H9 (cell line): Measurements from ENCODE around the gene METTL26. TPM values are rescaled to one million over a fixed set of nuclear protein-coding genes. Genes with fewer than 3 reads are reported as not detected.

Experiments
- DNase-seq: peaks from one replicate; pipeline ENCODE4 v3.0.0-alpha.2; 2017
- H2AFZ ChIP-seq: one replicate; pipeline ENCODE4 v1.6.1; 2013; ENCODE audit warnings: mild to moderate bottlenecking, low read length, control low read depth, moderate library complexity
- H2AK5ac ChIP-seq: 2 replicates; pipeline ENCODE4 v1.6.1; 2013; ENCODE audit warnings: low read length, control low read depth, mixed read lengths; ENCODE audit not compliant: insufficient read length
- H2BK120ac ChIP-seq: one replicate; pipeline ENCODE4 v1.6.1; 2013; ENCODE audit warnings: low read depth, mild to moderate bottlenecking, low read length, control low read depth, inconsistent platforms; ENCODE audit not compliant: poor library complexity, severe bottlenecking
- H2BK12ac ChIP-seq: 2 replicates; pipeline ENCODE4 v1.6.1; 2013; ENCODE audit warnings: low read length, control low read depth, mixed read lengths, low read depth; ENCODE audit not compliant: insufficient read length
- H2BK15ac ChIP-seq: 2 replicates; pipeline ENCODE4 v1.6.1; 2013; ENCODE audit warnings: low read depth, low read length, control low read depth
- H2BK20ac ChIP-seq: one replicate; pipeline ENCODE4 v1.6.1; 2013; ENCODE audit warnings: low read depth, mild to moderate bottlenecking, low read length, control low read depth, inconsistent platforms; ENCODE audit not compliant: poor library complexity, severe bottlenecking
- H2BK5ac ChIP-seq: 2 replicates; pipeline ENCODE4 v1.6.1; 2013; ENCODE audit warnings: low read length, control low read depth, mixed read lengths; ENCODE audit not compliant: insufficient read length
- H3K14ac ChIP-seq: 2 replicates; pipeline ENCODE4 v1.6.1; 2013; ENCODE audit warnings: low read length, control low read depth; ENCODE audit not compliant: insufficient read depth
- H3K18ac ChIP-seq: 2 replicates; pipeline ENCODE4 v1.6.1; 2013; ENCODE audit warnings: low read depth, mild to moderate bottlenecking, mixed read lengths, low read length, control low read depth; ENCODE audit not compliant: insufficient read length
- H3K23ac ChIP-seq: 2 replicates; pipeline ENCODE4 v1.6.1; 2013; ENCODE audit warnings: low read length, control low read depth, mixed read lengths, low read depth; ENCODE audit not compliant: insufficient read length
- H3K23me2 ChIP-seq: 2 replicates; pipeline ENCODE4 v1.6.1; 2013; ENCODE audit warnings: low read depth, mild to moderate bottlenecking, mixed read lengths, low read length, control low read depth; ENCODE audit not compliant: insufficient read length, poor library complexity, severe bottlenecking
- H3K27ac ChIP-seq: 2 replicates; pipeline ENCODE4 v1.5.1; 2013; ENCODE audit warnings: low read length, control low read depth, mixed read lengths, low read depth; ENCODE audit not compliant: insufficient read length
- H3K27me3 ChIP-seq: 2 replicates; pipeline ENCODE4 v1.6.1; 2013; ENCODE audit warnings: low read length, control low read depth, inconsistent platforms; ENCODE audit not compliant: insufficient read depth
- H3K4ac ChIP-seq: 2 replicates; pipeline ENCODE4 v1.6.1; 2013; ENCODE audit warnings: low read depth, mild to moderate bottlenecking, control low read depth, inconsistent platforms, low read length, moderate library complexity
- H3K4me1 ChIP-seq: 2 replicates; pipeline ENCODE4 v1.6.1; 2013; ENCODE audit warnings: low read length, control low read depth, inconsistent platforms; ENCODE audit not compliant: insufficient read depth
- H3K4me2 ChIP-seq: 2 replicates; pipeline ENCODE4 v1.6.1; 2013; ENCODE audit warnings: low read length, control low read depth, mixed read lengths; ENCODE audit not compliant: insufficient read length, insufficient read depth
- H3K56ac ChIP-seq: 2 replicates; pipeline ENCODE4 v1.6.1; 2013; ENCODE audit warnings: low read depth, mild to moderate bottlenecking, mixed read lengths, low read length, control low read depth; ENCODE audit not compliant: insufficient read length
- H3K79me1 ChIP-seq: 2 replicates; pipeline ENCODE4 v1.6.1; 2013; ENCODE audit warnings: low read depth, mild to moderate bottlenecking, moderate library complexity, low read length, control low read depth, inconsistent platforms; ENCODE audit not compliant: insufficient read depth, poor library complexity, severe bottlenecking
- H3K79me2 ChIP-seq: 2 replicates; pipeline ENCODE4 v1.6.1; 2013; ENCODE audit warnings: low read length, control low read depth, inconsistent platforms; ENCODE audit not compliant: insufficient read depth
- H3K9ac ChIP-seq: 2 replicates; pipeline ENCODE4 v1.6.1; 2013; ENCODE audit warnings: low read length, control low read depth, mixed read lengths; ENCODE audit not compliant: insufficient read length; ENCODE audit errors: extremely low read depth
- H3K9me3 ChIP-seq: one replicate; pipeline ENCODE4 v1.6.1; 2013; ENCODE audit warnings: low read depth, low read length, inconsistent platforms; ENCODE audit not compliant: control insufficient read depth
- H3T11ph ChIP-seq: one replicate; pipeline ENCODE4 v1.6.1; 2013; ENCODE audit warnings: mild to moderate bottlenecking, low read length, control low read depth, inconsistent platforms
- H4K20me1 ChIP-seq: one replicate; pipeline ENCODE4 v1.6.1; 2013; ENCODE audit not compliant: control insufficient read depth, insufficient read length, insufficient read depth
- H4K5ac ChIP-seq: 2 replicates; pipeline ENCODE4 v1.6.1; 2013; ENCODE audit warnings: low read depth, mild to moderate bottlenecking, mixed read lengths, low read length, control low read depth; ENCODE audit not compliant: insufficient read length
- H4K8ac ChIP-seq: replicated peaks from 2 replicates; pipeline ENCODE4 v1.6.1; 2013; ENCODE audit warnings: low read length, control low read depth, mixed read lengths, low read depth; ENCODE audit not compliant: insufficient read length
- H4K91ac ChIP-seq: 2 replicates; pipeline ENCODE4 v1.6.1; 2013; ENCODE audit warnings: low read depth, mild to moderate bottlenecking, moderate library complexity, mixed read lengths, low read length, control low read depth; ENCODE audit not compliant: insufficient read length
- H3K27ac Mint-ChIP-seq, 3 experiments: 2 replicates in 2 of 3; 3 replicates in 1 of 3; pipeline ENCODE4 v1.8.0; 2020 to 2021; ENCODE audit warnings: mixed read lengths in 3 of 3, mild to moderate bottlenecking in 1 of 3, moderate library complexity in 1 of 3
- H3K27me3 Mint-ChIP-seq: 2 replicates; pipeline ENCODE4 v1.8.0; 2021; ENCODE audit warnings: low read depth, mild to moderate bottlenecking, moderate library complexity, mixed read lengths
- H3K36me3 Mint-ChIP-seq, 3 experiments: 2 replicates in 2 of 3; 3 replicates in 1 of 3; pipeline ENCODE4 v1.8.0; 2020 to 2021; ENCODE audit warnings: low read depth in 3 of 3, mixed read lengths in 3 of 3; ENCODE audit not compliant: insufficient read depth in 1 of 3
- H3K4me1 Mint-ChIP-seq, 2 experiments: 2 replicates each; pipeline ENCODE4 v1.8.0; 2020; ENCODE audit warnings: mixed read lengths in 2 of 2
- H3K4me3 Mint-ChIP-seq, 2 experiments: 2 replicates in 1 of 2; 3 replicates in 1 of 2; pipeline ENCODE4 v1.8.0; 2020 to 2021; ENCODE audit warnings: mild to moderate bottlenecking in 2 of 2, mixed read lengths in 2 of 2, moderate library complexity in 1 of 2
- H3K9me3 Mint-ChIP-seq, 2 experiments: 2 replicates in 1 of 2; 3 replicates in 1 of 2; pipeline ENCODE4 v1.8.0; 2020; ENCODE audit warnings: mild to moderate bottlenecking in 2 of 2, mixed read lengths in 2 of 2, moderate library complexity in 1 of 2
- WGBS: extraction: QIAGEN DNeasy Blood & Tissue Kit; methylation state at CpG from one replicate; pipeline ENCODE4 v1.1.7; 2013; ENCODE audit warnings: missing lambda C conversion rate, low lambda C conversion rate, mixed read lengths; ENCODE audit not compliant: insufficient read length; ENCODE audit errors: extremely low coverage; 5-methylcytosine and 5-hydroxymethylcytosine counted together
- total RNA-seq: library from RNA; stranded (reverse); gene quantifications from 2 replicates; pipeline ENCODE4 v1.2.1, GENCODE V29; 2021
- TF ChIP-seq, protein P1 (sequence below): fragments of 200-600 bp; sonication (generic); conservative IDR thresholded peaks from 3 replicates; pipeline ENCODE4 v1.8.0; 2021; ENCODE audit warnings: antibody characterized with exemption, mild to moderate bottlenecking

The METTL26 gene
- total RNA-seq, 1 experiment from 2014 or later, result 108 TPM

DNA sequence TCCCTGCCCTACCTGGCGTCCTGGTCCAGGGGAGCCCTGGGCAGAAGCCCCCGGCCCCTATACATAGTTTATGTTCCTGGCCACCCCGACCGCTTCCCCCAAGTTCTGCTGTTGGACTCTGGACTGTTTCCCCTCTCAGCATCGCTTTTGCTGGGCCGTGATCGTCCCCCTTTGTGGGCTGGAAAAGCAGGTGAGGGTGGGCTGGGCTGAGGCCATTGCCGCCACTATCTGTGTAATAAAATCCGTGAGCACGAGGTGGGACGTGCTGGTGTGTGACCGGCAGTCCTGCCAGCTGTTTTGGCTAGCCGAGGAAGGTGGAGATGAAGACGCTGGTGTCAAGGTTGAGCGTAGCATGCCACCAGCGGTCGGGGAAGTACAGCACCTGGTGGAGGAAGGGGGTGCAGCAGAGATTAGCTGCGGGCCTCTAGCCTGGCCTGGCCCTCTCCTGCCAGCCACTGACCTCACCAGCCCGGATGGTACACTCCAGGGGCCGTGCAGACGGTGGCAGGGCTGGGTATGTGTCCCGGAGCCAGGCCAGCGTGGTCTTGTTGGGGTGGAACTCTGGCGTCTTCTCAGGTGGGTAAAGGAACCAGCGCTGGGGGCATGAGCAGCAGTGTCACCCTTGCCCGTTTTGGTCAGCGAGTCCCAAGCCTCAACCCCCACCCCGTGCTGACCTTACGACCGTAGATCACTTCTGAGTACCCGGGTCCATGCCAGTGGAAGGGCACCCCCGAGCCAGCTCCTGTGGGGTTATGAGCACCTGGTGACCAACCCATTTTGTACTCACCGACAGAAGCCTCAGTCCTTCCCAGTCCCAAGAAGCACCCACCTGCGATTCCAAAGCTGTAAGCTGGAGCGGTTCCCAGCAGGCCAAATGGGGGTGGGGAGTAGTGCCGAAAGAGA lies 46.6 kb upstream of the METTL26 start:
- no peak overlapping the region for H2AK5ac ChIP-seq
- H3K56ac ChIP-seq, result no peak overlapping the region
- no CpG with 5 or more reads among the region's 36 CpGs for WGBS
- H3K9me3 ChIP-seq, result no peaks in the 10 kb centered on the region
- no peaks in the 10 kb centered on the region for H4K20me1 ChIP-seq
- H4K91ac ChIP-seq, result no peak overlapping the region
- H3K27ac Mint-ChIP-seq, result peak overlapping the region in 1 of 3 experiments; percentile 88; a peak in 2 of 7 replicates
- H3K4me1 Mint-ChIP-seq, result peaks cover 13 to 27% of the 10 kb centered on the region in 2 experiments
- no peak overlapping the region for H2BK12ac ChIP-seq
- TF ChIP-seq, protein P1, sequence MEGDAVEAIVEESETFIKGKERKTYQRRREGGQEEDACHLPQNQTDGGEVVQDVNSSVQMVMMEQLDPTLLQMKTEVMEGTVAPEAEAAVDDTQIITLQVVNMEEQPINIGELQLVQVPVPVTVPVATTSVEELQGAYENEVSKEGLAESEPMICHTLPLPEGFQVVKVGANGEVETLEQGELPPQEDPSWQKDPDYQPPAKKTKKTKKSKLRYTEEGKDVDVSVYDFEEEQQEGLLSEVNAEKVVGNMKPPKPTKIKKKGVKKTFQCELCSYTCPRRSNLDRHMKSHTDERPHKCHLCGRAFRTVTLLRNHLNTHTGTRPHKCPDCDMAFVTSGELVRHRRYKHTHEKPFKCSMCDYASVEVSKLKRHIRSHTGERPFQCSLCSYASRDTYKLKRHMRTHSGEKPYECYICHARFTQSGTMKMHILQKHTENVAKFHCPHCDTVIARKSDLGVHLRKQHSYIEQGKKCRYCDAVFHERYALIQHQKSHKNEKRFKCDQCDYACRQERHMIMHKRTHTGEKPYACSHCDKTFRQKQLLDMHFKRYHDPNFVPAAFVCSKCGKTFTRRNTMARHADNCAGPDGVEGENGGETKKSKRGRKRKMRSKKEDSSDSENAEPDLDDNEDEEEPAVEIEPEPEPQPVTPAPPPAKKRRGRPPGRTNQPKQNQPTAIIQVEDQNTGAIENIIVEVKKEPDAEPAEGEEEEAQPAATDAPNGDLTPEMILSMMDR, result peak; percentile 28; the same call in 2 of the 3 replicates
- H3K79me1 ChIP-seq, result no peaks in the 10 kb centered on the region
- H3K23me2 ChIP-seq, result peaks cover 11% of the 10 kb centered on the region
- no peak overlapping the region for H2BK20ac ChIP-seq
- no peak overlapping the region for H2BK15ac ChIP-seq
- H3K9ac ChIP-seq, result no peak overlapping the region
- no peaks in the 10 kb centered on the region for H3K27me3 ChIP-seq
- no peak overlapping the region for H3K27ac ChIP-seq
- peak overlapping the region; percentile 15 for H3K4me2 ChIP-seq
- no peak for DNase-seq
- H3K4ac ChIP-seq, result no peak overlapping the region
- H3K18ac ChIP-seq, result no peak overlapping the region
- no peaks in the 10 kb centered on the region for H3K4me1 ChIP-seq
- H3K23ac ChIP-seq, result no peak overlapping the region
- H4K8ac ChIP-seq, result no peak overlapping the region
- H3T11ph ChIP-seq, result no peak overlapping the region
- no peaks in the 10 kb centered on the region for H3K9me3 Mint-ChIP-seq
- no peak overlapping the region for H2BK5ac ChIP-seq
- no peak overlapping the region for H4K5ac ChIP-seq
- H2BK120ac ChIP-seq, result no peak overlapping the region
- H3K79me2 ChIP-seq, result peaks cover 2% of the 10 kb centered on the region; the same call in 1 of the 2 replicates
- no peaks in the 10 kb centered on the region; the same call in 1 of the 2 replicates for H3K27me3 Mint-ChIP-seq
- peak overlapping the region; percentile 81 to 86 for H3K4me3 Mint-ChIP-seq
- no peak overlapping the region for H3K14ac ChIP-seq
- H3K36me3 Mint-ChIP-seq, result peaks cover 15 to 46% (median 44%) of the 10 kb centered on the region in 3 experiments; a peak in 6 of 7 replicates
- no peak overlapping the region for H2AFZ ChIP-seq
